ENCODE data around the gene PSMD6.

The PSMD6 gene

GRCh38 chr3:64023187-64023860 lies at the start of gene PSMD6:
Gene PSMD6 (minus strand): TSS chr3:64023494. CDS start chr3:64023419, 75 bp downstream.
- DNase-seq (ENCODE audit: low spot score) = peak; percentile 87
- in situ Hi-C loops (cut with MboI; ENCODE audit: low pct_unique_long_range_greater_than_20kb, low sequenced_read_pairs, unreplicated experiment) = loop anchor here (25.0 kb wide), 1 partner anchor 661 kb away; no protein-coding TSS in a partner anchor
- TF ChIP-seq CTCF (IDR thresholded peaks at IDR 0.05; ENCODE audit: extremely low read depth, insufficient read depth, missing control alignments) = peak; percentile 100

- no peak for DNase-seq (ENCODE audit: low spot score)
- in situ Hi-C loops (cut with MboI; ENCODE audit: low pct_unique_long_range_greater_than_20kb, low sequenced_read_pairs, unreplicated experiment) = no loop called here
- no peak for TF ChIP-seq CTCF (IDR thresholded peaks at IDR 0.05; ENCODE audit: extremely low read depth, insufficient read depth, missing control alignments)
Observed at GRCh38 chr3:64072126-64072525, 48.8 kb upstream of the PSMD6 start.

- in situ Hi-C loops (cut with MboI; ENCODE audit: low pct_unique_long_range_greater_than_20kb, low sequenced_read_pairs, unreplicated experiment) = no loop called here
- DNase-seq (ENCODE audit: low spot score) = no peak
- TF ChIP-seq CTCF (IDR thresholded peaks at IDR 0.05; ENCODE audit: extremely low read depth, insufficient read depth, missing control alignments) = no peak
Observed at GRCh38 chr3:64070704-64071103, 47.4 kb upstream of the PSMD6 start.

- no peak for TF ChIP-seq CTCF (IDR thresholded peaks at IDR 0.05; ENCODE audit: extremely low read depth, insufficient read depth, missing control alignments)
- in situ Hi-C loops (cut with MboI; ENCODE audit: low pct_unique_long_range_greater_than_20kb, low sequenced_read_pairs, unreplicated experiment) = no loop called here
Observed at GRCh38 chr3:64067506-64068346, 44.4 kb upstream of the PSMD6 start.

GRCh38 chr3:64064804-64065203 lies 41.5 kb upstream of the PSMD6 start:
- TF ChIP-seq CTCF (IDR thresholded peaks at IDR 0.05; ENCODE audit: extremely low read depth, insufficient read depth, missing control alignments) = no peak
- in situ Hi-C loops (cut with MboI; ENCODE audit: low pct_unique_long_range_greater_than_20kb, low sequenced_read_pairs, unreplicated experiment) = no loop called here
- no peak for DNase-seq (ENCODE audit: low spot score)

More at GRCh38 chr3:64067506-64068346, 44.4 kb upstream of the PSMD6 start:
- no peak for DNase-seq (ENCODE audit: low spot score)

- TF ChIP-seq CTCF (IDR thresholded peaks at IDR 0.05; ENCODE audit: extremely low read depth, insufficient read depth, missing control alignments) = no peak
- in situ Hi-C loops (cut with MboI; ENCODE audit: low pct_unique_long_range_greater_than_20kb, low sequenced_read_pairs, unreplicated experiment) = no loop called here
- DNase-seq (ENCODE audit: low spot score) = no peak
Observed at GRCh38 chr3:64063983-64064438, 40.7 kb upstream of the PSMD6 start.

Data from GM13977 (cell line).